Measurements from ENCODE around the gene AGL. TPM values are rescaled to one million over a fixed set of nuclear protein-coding genes. Genes with fewer than 3 reads are reported as not detected.

The AGL gene
- total and polyA plus RNA-seq, 2 of the 13 experiments (the other 11 are each of a cell fraction or from before 2014, with no cell fraction given), result 4.3 to 13.1 TPM

- TF ChIP-seq, protein P1, sequence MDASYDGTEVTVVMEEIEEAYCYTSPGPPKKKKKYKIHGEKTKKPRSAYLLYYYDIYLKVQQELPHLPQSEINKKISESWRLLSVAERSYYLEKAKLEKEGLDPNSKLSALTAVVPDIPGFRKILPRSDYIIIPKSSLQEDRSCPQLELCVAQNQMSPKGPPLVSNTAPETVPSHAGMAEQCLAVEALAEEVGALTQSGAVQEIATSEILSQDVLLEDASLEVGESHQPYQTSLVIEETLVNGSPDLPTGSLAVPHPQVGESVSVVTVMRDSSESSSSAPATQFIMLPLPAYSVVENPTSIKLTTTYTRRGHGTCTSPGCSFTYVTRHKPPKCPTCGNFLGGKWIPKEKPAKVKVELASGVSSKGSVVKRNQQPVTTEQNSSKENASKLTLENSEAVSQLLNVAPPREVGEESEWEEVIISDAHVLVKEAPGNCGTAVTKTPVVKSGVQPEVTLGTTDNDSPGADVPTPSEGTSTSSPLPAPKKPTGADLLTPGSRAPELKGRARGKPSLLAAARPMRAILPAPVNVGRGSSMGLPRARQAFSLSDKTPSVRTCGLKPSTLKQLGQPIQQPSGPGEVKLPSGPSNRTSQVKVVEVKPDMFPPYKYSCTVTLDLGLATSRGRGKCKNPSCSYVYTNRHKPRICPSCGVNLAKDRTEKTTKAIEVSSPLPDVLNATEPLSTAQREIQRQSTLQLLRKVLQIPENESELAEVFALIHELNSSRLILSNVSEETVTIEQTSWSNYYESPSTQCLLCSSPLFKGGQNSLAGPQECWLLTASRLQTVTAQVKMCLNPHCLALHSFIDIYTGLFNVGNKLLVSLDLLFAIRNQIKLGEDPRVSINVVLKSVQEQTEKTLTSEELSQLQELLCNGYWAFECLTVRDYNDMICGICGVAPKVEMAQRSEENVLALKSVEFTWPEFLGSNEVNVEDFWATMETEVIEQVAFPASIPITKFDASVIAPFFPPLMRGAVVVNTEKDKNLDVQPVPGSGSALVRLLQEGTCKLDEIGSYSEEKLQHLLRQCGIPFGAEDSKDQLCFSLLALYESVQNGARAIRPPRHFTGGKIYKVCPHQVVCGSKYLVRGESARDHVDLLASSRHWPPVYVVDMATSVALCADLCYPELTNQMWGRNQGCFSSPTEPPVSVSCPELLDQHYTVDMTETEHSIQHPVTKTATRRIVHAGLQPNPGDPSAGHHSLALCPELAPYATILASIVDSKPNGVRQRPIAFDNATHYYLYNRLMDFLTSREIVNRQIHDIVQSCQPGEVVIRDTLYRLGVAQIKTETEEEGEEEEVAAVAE (CRISPR knock-in tag; IDR thresholded peaks at IDR 0.05; ENCODE audit: borderline replicate concordance), result peak; percentile 71; the same call in 1 of the 2 replicates
- TF ChIP-seq CBFB (CRISPR knock-in tag; IDR thresholded peaks at IDR 0.05), result peak; percentile 50
- no peak for TF ChIP-seq ZNF446 (CRISPR knock-in tag; IDR thresholded peaks at IDR 0.05)
- TF ChIP-seq U2AF1 (optimal IDR thresholded peaks at IDR 0.05; ENCODE audit: low read depth, low read length), result no peak
- 0 out of 2 replicates have a peak, but pooled peaks have one; percentile 16 for TF ChIP-seq ZNF576 (CRISPR knock-in tag; IDR thresholded peaks at IDR 0.05)
- peak; percentile 68; the same call in 1 of the 2 replicates for TF ChIP-seq TOE1 (CRISPR knock-in tag; IDR thresholded peaks at IDR 0.05)
- no peak for TF ChIP-seq HOXA9 (CRISPR knock-in tag; IDR thresholded peaks at IDR 0.05; ENCODE audit: borderline replicate concordance)
- TF ChIP-seq ZNF780A (CRISPR knock-in tag; IDR thresholded peaks at IDR 0.05), result no peak
- TF ChIP-seq DNMT1 (CRISPR knock-in tag; IDR thresholded peaks at IDR 0.05), result 0 out of 2 replicates have a peak, but pooled peaks have one; percentile 57
- TF ChIP-seq ZNF740 (CRISPR knock-in tag; IDR thresholded peaks at IDR 0.05), result 0 out of 2 replicates have a peak, but pooled peaks have one; percentile 49
- TF ChIP-seq TAF1 (CRISPR knock-in tag; IDR thresholded peaks at IDR 0.05), result peak; percentile 93
- peak; percentile 94 for TF ChIP-seq UBTF (CRISPR knock-in tag; IDR thresholded peaks at IDR 0.05)
- TF ChIP-seq HOMEZ (CRISPR knock-in tag; IDR thresholded peaks at IDR 0.05; ENCODE audit: low read depth), result 0 out of 2 replicates have a peak, but pooled peaks have one; percentile 26
- TF ChIP-seq PHF8 (CRISPR knock-in tag; IDR thresholded peaks at IDR 0.05), result peak; percentile 97
- no peak for TF ChIP-seq ZNF468 (CRISPR knock-in tag; IDR thresholded peaks at IDR 0.05)
- peak; percentile 50; the same call in 1 of the 2 replicates for TF ChIP-seq MIXL1 (CRISPR knock-in tag; IDR thresholded peaks at IDR 0.05)
- no peak for TF ChIP-seq CAMTA2 (CRISPR knock-in tag; IDR thresholded peaks at IDR 0.05; ENCODE audit: borderline replicate concordance)
These were observed at the start of gene AGL (continued) for GRCh38 chr1:99849744-99850458.

All from HepG2 (cell line).